HG02840 (cell line): ENCODE data around the gene DUSP3.

Source experiments
- ATAC-seq: cut with Tn5 transposase; IDR thresholded peaks from one replicate; pipeline ENCODE4 v1.9.1; 2021; ENCODE audit warnings: mild to moderate bottlenecking, moderate library complexity, moderate number of reproducible peaks; ENCODE audit not compliant: unreplicated experiment, low FRiP score

The DUSP3 gene

GRCh38 chr17:43778337-43779144, at the start of gene DUSP3:
Gene DUSP3 (minus strand): TSS chr17:43778977. CDS start chr17:43778924, 53 bp downstream.
- ATAC-seq = no peak

DNA sequence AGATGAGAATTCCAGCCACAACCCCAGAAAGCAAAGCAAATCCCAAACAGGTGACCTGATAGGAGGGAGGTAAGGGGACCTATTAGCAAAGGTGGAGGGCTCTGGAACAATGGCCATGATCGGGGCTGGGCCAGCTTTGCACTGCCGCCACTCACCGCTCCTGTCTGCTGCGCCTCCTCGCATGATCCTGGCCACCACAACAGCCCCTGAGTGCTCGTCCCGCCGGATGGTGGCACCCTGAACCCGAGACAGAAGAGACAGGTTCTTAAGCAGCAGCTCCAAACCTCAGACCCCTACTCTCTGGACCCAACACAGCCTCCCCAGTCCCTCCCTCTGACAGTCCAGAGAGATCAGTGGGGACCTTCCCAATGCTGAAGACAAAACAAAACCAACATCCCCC, 48.8 kb upstream of the DUSP3 start:
- ATAC-seq = no peak

DNA sequence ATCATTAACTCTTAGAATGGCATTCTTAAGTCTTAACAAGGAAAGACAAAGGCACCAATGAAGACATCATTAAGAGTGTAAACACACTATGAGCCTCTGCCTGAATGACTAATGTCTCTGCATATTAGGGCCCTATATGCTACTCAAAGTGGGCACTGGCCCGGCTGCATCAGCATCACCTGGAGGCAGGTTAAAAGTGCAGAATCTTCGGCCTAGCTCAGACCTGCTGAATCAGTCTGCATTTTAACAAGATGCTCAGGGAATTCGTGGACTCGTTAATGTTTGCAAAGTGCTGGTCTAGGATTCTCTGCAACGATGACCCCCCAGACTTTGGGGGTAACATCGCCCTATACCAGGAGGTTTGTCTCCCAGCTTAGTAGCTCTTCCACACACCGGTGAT, 47.4 kb upstream of the DUSP3 start:
- no peak for ATAC-seq

DNA sequence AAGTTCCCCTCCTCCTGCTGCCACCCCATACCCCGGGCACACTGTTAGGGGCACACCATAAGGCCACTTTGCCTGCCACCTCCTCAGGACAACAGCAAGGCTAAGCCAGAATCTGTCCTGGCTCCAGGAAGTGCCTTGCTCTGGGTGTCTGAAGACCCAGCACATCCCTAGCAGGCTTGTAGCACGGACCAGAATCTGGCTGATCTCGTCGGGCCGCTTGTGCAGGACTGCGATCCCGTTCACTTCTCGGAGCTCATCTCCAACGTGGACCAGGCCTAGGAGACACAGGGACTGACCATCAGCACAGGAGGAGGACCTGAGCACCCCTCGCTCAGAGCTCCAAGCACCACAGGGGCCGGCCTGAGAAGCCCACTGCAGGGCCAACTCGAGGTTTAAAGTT, 46.8 kb upstream of the DUSP3 start:
- ATAC-seq = no peak

- no peak for ATAC-seq
These were observed 44.7 kb upstream of the DUSP3 start for GRCh38 chr17:43823350-43824084.

DNA sequence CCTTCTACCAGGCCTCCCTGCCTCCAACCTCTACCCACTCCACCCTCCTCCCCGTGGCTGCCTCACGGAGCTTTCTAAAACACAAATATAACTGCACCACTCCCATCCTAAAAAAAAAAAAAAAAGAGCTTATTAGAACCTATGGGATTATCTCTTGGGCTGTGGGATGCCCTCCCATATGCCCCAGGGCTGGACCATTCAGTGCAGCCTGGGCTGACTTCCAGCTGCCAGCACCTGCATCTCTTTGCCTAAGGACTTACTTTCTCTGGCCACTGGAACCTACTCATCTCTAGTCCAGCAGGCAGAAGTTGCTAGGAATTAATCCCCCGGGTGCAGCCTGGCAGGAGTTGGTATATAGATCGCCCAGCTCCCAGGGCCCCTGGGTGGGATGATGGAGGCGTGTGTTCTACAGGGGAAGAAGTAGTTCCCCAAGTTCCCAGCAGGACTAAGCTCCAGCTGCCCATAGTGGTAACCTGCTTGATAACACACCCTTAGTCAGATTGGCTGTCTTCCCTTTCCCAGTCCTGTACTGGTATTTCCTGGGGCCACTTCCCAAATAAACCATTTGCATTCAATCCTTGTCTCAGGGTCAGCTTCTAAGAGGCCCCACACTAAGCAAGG, 43.9 kb upstream of the DUSP3 start:
- ATAC-seq = no peak

- ATAC-seq = no peak
These were observed 42.0 kb upstream of the DUSP3 start for GRCh38 chr17:43820759-43821158.

DNA sequence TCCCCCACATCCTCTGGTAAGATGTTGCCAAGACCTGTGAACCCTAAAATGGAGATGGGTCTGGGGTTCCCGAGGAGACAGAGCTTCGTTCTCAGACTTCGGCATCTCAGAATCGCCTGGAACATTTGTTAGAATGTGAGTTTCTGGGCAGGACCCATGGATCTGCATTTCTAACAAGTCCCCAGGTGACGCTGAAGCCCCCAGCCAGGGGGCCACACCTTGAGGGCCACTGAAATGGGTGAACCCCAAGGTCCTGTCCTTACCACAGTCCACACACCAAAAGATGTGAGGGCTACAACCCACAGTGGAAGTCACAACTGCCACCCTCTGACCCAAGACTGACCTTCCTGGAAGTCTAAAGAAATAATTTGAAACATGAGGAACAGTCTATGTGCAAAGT, 40.2 kb upstream of the DUSP3 start:
- no peak for ATAC-seq

GRCh38 chr17:43817826-43818225, 39.0 kb upstream of the DUSP3 start:
- ATAC-seq = no peak

DNA sequence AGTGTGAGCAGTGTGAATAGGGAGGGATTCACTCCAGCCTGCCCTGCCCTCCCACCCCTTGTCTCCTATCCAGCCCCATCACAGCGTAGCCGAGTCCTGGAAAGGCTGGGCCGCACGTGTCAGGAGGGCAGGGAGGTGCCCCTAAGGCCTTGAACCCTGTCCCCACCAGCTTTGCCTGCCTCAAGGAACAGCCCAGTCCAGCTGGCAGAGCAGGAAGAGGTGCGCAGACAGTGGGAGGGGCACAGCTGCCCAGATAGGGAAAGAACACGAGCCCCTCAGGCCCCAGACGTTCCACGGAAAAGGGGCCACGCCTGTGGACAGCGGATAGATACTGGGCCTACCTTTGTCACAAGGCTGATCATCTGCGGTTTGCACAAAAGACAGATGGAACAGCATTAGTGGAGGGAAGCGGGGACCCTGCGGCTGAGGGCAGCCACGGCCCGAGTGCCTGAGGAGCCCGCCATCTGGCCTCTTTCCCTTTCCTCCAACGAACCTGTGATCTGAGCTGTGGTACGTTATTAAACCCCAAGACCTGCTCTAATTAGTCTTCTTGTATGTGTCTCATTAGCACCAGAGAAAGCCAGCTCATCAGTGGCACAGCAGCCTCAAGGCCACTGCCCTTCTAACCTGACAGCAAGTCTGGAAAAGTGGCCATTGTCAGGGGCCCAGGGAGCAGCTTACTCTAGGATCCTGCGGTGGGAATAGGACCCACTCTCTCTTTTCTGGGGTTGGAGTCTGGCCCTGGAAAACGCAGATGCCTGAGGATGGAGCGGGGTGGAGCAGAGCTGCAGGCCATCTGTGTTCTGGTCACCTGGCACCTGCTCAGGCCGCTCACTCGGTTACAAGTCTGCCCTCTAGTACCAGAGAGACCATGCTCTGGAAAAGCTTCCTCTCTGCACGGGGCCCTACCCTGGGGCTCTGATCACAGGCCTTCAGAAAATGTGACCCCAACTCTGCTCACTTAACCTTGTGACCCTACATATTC, 37.9 kb upstream of the DUSP3 start:
- no peak for ATAC-seq

- ATAC-seq = no peak
These were observed 35.9 kb upstream of the DUSP3 start for GRCh38 chr17:43814714-43815113.

GRCh38 chr17:43814026-43814425, 35.2 kb upstream of the DUSP3 start:
- no peak for ATAC-seq

- ATAC-seq = no peak
These were observed 34.6 kb upstream of the DUSP3 start for GRCh38 chr17:43813386-43813785.

DNA sequence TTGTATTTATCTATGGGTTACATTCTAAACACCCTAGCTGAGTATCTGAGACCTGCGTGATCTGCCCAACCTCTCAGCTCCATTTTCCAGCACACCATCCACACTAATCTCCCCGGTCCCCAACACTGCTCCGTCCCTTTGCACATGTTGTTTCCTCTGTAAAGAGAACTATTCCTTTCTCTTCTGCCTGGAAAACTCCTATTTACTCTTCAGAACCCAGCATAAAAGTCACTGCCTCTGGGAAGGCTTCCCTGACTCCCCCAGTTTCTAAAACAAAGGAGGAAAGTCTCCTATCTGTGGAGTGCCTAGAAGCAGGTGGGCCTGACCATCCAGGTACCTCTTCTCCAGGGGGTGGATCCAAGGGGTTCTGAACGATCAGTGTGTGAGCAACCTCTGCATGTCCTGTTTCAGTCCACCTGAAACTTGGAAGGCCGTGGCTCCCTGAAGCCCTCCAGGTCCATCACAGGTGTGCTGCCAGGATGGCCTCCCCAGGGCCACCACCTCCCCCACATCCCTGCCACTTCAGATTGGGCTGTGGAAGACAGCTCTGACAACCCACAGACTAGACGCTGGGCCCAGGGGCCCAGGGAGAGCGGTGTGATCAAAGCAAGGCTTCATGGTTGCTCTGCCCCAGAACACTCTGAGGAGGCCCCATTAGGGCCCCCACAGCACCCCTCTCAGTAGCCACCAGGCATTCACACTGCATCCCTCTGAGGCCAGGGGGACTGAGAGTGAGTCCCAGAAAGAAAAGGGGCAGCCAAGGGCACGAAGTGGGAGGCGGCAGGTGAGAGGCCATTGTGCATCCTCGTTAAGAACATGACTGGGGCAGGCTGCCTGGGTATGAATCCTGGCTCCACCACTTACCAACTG, 33.9 kb upstream of the DUSP3 start:
- no peak for ATAC-seq

GRCh38 chr17:43810823-43811222, 32.0 kb upstream of the DUSP3 start:
- ATAC-seq = no peak

DNA sequence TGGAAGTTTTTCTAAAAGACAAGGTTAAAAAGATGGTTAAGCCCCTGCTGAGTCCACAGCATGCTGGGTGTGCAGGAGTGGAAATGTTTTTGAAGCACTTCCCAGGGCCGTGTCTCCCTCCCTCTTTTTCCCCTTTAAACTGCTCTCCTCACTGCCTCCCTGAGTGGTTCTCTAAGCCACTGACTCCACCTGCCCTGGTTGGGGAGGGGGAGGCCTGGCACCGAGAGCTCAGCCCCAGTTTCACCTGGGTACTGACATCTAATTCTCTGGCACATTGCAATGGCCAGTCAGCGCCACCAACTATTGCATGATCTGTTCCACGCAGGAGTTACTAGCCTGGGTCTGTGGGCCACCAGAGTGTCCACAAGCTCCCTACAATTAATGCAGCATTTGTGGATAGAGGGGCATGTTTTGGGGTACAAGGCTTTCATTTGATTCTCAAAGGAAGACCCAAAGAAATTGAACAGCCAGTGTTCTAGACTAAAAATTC, 31.5 kb upstream of the DUSP3 start:
- ATAC-seq = no peak

GRCh38 chr17:43809121-43809520, 30.3 kb upstream of the DUSP3 start:
- ATAC-seq = no peak

DNA sequence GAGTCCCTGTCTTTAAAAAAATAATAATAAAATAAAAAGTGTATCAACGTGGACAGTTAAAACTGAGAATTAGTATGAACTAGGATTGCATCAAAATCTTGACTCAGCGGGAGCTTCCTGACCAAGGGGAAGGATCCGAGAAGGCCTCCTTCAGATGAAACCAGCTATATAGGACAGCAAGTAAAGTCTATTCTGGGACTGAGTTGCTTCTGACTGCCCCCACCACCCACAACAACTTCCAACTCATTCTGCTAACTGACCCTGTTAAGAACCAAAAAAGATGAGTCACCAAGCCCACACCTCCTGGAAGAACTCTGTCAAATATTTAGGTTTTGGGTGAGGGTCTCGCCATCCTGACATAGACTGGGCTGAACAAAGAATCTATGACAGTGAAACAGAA, 29.3 kb upstream of the DUSP3 start:
- no peak for ATAC-seq

DNA sequence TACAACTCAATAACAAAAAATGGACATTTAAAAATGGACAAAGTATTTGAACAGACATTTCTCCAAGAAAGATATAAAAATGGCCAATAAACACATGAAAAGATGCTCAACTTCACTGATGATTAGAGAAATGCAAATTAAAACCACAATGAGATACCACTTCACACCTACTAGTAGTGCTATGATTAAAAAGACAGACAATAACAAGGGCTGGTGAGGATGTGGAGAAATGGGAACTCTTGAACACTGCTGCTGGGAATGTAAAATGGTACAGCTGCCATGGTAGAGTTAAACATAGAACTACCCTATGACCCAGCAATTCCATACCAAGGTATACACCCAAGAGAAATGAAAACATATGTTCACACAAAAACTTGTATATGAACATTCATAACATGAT, 26.3 kb upstream of the DUSP3 start:
- no peak for ATAC-seq
